GM19193 (cell line): ENCODE data around the gene IL36B.

Experiments
- POLR2A ChIP-seq: IDR thresholded peaks from 4 replicates; pipeline ENCODE4 v1.6.1; 2011; ENCODE audit not compliant: insufficient read depth, insufficient read length; ENCODE audit errors: extremely low read depth

IL36B gene

DNA sequence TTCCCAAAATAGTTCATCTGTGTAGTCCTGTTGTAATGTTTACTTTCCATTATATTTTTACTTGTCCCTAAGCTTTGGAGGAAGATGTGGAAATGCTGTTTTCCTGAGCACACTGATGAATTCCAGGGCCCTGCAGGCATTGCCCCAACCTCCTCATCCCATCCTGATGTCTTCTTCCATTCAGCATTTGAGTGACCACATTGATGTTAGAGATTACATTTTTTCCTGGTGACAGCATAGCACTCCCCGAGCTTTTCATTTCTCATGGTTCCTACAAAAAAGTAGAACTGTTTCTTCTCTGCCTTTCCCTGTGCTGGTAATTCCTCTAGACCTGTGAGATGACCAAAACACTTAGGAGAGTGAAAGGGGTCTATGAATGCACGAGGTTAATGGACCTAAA is 42.6 kb downstream of the IL36B start:
- no peak for TF ChIP-seq POLR2A

GRCh38 chr2:113009622-113010021 is 43.0 kb downstream of the IL36B start:
- TF ChIP-seq POLR2A, result no peak

GRCh38 chr2:113007250-113007649 is 45.4 kb downstream of the IL36B start:
- no peak for TF ChIP-seq POLR2A

DNA sequence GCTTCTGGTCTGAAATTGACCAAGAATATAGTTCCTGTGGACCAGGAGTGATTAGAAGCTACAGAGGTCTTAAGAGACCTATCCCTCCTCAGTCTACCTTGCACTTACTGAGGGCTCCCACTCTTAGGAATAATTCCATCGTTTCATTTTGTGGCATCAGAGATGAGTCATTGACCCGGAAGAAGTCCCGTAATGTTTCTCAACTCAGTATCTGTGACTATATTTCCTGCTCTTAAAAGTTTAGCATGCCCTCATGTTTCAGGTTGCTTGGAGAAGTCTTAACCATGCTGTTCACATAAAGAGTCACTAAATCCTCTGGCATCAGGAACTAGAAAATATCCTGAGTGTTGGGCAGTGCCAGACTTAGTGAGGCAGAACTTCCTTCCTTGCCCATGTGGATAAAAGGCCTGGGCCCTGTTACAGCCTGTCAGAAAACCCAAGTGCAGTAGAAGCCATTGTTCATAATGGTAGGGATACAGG is 47.6 kb downstream of the IL36B start, which contains the start of gene IL36A:
Gene IL36A, plus strand, starts transcription at position 430 of the 480 bp plus-strand sequence. CDS start 413 bp downstream, outside the sequence.
- TF ChIP-seq POLR2A, result no peak

DNA sequence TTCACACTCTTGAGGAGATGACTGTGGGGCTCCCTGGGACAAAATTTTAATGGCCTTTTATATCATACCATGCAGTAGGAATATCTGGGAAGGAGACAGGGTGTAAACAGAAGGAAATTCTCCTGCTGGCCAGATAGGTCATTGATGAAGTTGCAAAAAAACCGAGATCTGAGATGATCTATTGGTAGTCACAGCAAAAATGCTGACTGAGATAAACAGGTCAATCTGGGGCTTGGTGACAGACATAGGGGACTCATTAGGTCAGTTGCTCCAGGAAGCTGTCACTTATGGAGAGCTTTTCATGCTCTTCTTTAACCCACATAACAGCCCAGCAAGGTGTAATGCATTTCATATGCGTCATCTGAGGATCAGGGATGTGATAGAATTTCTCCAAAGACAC is 50.0 kb downstream of the IL36B start:
- no peak for TF ChIP-seq POLR2A

DNA sequence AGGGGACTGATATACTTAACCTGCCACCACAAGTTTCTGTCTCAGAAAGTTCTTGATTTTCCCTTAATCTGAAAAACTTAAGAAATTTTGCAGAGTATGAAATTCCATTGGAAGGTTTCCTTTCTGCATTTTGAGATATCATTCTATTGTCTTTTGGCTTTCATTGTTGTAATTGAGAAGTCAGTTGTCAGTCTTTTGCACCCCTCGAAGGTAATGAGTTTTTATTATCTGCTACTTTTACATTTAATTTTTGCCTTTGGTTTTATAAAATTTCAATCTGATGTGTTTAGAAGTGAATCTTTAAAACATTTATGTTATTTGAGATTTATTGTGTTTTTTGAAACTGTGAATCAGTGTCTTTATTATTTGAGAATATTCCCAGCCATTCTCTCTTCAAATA is 52.2 kb downstream of the IL36B start:
- TF ChIP-seq POLR2A, result no peak

DNA sequence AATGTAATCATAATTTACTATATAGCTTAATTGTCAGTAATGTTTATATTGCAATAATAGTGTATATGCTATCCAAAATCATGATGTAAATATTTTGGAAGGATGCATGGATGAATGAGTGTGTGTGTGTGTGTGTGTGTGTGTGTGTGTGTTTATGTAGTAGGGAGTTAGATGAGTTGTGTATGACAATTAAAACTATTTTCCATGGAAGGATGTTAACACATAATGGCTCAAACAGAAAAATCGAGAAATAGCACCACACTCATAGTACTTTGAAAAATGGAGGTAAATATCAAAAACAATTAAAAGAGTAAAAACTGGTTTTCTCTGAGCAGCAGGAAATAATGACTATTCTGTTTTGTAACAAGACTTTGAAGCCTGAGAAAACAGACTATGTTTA is 55.5 kb downstream of the IL36B start:
- no peak for TF ChIP-seq POLR2A

DNA sequence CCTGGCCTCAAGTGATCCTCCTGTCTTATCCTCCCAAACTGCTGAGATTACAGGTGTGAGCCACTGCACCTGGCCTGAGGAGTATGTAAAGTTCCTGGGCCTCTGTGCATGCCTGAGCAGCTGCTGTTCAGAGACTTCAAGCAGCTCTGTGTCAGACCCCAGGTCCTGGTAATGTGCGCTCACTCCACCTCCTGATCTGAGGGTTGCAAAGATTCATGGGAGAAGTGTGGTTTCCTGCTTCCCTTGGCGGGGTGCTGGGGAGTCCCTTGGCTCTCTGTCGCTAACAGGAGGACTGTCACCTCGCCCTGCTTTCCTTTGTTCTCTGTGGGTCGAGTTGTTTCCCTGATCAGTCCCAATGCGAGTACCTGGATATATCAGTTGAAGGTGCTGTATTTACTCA is 56.0 kb downstream of the IL36B start:
- TF ChIP-seq POLR2A, result no peak

GRCh38 chr2:112995346-112995920 is 57.2 kb downstream of the IL36B start:
- TF ChIP-seq POLR2A, result no peak

- no peak for TF ChIP-seq POLR2A
Observed at GRCh38 chr2:112994648-112995047, 58.0 kb downstream of the IL36B start.

DNA sequence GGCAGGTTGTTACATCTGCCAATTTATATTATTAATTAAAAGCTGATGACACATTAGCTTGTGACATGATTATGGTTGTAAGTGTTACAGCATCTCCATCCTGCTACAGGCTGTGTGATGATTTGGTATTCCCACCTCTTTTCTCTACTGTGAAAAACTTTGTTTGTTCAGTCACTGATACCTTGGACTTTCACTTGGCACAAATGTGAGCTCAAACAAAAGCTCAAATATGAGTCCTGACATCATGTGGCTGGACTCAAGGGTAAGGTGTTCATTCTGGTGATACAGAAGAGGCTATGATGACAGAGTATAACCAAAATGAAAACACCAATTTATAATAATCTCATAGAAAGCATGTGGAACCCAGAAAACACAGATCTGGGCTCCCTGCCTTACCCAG is 58.8 kb downstream of the IL36B start:
- TF ChIP-seq POLR2A, result no peak

DNA sequence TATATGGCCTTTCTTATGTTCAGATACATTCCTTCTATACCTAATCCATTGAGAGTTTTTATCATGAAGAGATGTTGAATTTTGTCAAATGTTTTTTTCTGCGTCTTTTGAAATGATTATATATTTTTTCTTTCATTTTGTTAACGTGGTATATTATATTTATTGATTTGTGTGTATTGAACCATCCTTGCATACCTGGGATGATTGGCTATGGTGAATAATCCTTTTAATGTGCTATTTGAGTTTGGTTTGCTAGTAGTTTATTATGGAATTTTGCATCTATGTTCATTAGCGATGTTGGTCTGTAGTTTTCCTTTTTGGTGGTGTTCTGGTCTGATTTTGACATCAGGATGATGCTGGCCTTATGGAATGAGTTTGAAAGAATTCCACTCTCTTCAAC is 63.1 kb downstream of the IL36B start:
- TF ChIP-seq POLR2A, result no peak

DNA sequence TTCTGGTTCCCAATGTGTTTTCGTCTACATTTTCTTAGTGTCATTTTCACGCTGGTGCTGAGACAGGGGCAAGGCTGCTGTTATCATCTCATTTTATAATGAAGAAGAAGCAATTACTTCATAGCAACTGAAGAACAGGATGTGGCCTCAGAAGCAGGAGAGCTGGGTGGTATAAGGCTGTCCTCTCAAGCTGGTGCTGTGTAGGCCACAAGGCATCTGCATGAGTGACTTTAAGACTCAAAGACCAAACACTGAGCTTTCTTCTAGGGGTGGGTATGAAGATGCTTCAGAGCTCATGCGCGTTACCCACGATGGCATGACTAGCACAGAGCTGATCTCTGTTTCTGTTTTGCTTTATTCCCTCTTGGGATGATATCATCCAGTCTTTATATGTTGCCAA is 67.6 kb downstream of the IL36B start:
- TF ChIP-seq POLR2A, result no peak

DNA sequence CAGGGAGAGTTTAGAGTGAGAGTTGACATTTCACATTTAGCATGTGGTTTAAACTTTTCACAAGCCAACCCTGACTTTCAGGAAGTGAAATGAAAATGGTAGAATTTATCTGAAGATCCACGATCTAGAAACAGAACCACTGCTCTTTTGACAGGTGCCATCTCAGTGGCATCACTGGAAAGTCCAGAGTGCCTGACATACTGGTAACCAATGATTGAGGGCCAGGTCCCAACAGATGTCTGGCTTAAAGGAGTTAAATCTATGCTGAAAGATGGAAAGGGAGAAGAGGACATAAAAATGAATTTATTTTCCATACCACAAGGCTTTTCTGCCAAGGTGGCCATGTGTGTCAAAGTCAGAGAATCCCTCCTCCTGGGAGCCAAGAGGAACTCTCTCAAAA is 72.1 kb downstream of the IL36B start:
- no peak for TF ChIP-seq POLR2A

DNA sequence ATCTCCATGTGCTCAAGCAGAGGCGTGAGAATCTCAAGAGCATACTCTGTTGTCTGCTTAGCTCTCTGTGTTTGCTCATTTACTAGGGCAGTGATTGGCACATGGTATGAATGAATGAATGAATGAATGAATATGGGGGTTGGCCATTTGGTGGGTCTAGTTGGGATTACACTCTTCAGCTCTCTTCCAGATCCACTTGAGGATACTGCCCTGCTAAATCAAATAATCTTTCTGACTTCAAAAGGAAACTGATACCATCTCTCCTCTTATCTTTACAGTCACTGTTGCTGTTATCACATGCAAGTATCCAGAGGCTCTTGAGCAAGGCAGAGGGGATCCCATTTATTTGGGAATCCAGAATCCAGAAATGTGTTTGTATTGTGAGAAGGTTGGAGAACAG is 72.9 kb downstream of the IL36B start:
- TF ChIP-seq POLR2A, result no peak

DNA sequence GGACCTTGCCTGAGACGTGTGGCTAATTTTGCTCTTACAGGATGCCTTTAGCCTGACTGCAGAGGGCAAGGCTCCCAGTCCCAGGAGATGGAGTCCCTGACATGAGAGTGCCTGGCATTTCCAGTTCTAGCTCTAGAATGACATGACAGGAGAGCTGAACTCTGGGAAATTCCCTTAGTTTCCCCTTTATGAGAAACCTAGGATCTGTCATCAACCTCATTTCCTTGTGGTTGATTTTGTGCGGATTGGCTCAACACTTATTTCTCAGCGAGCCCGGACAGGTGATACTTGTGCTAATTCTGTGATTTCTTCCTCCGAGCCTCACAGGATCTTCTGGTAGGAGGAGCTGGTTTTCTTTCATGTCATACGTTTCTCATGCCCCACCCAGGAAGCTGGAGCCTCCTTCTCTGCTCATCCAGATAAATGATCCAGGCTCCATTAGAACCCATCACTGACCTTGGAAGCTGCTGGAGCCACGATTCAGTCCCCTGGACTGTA is 75.1 kb downstream of the IL36B start, which contains the start of gene IL36G:
Gene IL36G, plus strand, starts transcription at position 448 of the 498 bp plus-strand sequence. CDS start 633 bp downstream, outside the sequence.
- no peak for TF ChIP-seq POLR2A
